ENCODE results near the gene IL9R.
"Not testable (repeated sequence)": the region's sequence is repeated elsewhere in the genome, so short reads cannot be mapped to it uniquely, and the experiment has no call there.

IL9R gene

GRCh38 chrX:155997436-155997835 lies at the start of gene IL9R:
TSS of gene IL9R (plus strand) at chrX:155997696. CDS start at chrX:155997760, 64 bp downstream.
- no peak for DNase-seq (ENCODE audit: low spot score)

GRCh38 chrX:155949098-155949497 lies 48.4 kb upstream of the IL9R start:
- DNase-seq (ENCODE audit: low spot score): no peak

GRCh38 chrX:155951237-155951789 lies 46.2 kb upstream of the IL9R start:
- DNase-seq (ENCODE audit: low spot score): no peak

GRCh38 chrX:155953055-155953454 lies 44.4 kb upstream of the IL9R start:
- DNase-seq (ENCODE audit: low spot score): no peak

- no peak for DNase-seq (ENCODE audit: low spot score)
These were observed 42.7 kb upstream of the IL9R start for GRCh38 chrX:155954793-155955192.

GRCh38 chrX:155956099-155956498 lies 41.4 kb upstream of the IL9R start:
- no peak for DNase-seq (ENCODE audit: low spot score)

GRCh38 chrX:155956649-155957048 lies 40.8 kb upstream of the IL9R start:
- no peak for DNase-seq (ENCODE audit: low spot score)

GRCh38 chrX:155957843-155958242 lies 39.7 kb upstream of the IL9R start:
- no peak for DNase-seq (ENCODE audit: low spot score)

GRCh38 chrX:155959018-155959587 lies 38.4 kb upstream of the IL9R start:
- no peak for DNase-seq (ENCODE audit: low spot score)

GRCh38 chrX:155962906-155963305 lies 34.6 kb upstream of the IL9R start:
- DNase-seq (ENCODE audit: low spot score): no peak

- DNase-seq (ENCODE audit: low spot score): no peak
These were observed 30.6 kb upstream of the IL9R start for GRCh38 chrX:155966876-155967275.

GRCh38 chrX:155967653-155968325 lies 29.7 kb upstream of the IL9R start:
- no peak for DNase-seq (ENCODE audit: low spot score)

- no peak for DNase-seq (ENCODE audit: low spot score)
These were observed 29.2 kb upstream of the IL9R start for GRCh38 chrX:155968326-155968661.

GRCh38 chrX:155968791-155969190 lies 28.7 kb upstream of the IL9R start:
- DNase-seq (ENCODE audit: low spot score): no peak

- DNase-seq (ENCODE audit: low spot score): not testable (repeated sequence)
These were observed 25.8 kb upstream of the IL9R start for GRCh38 chrX:155971658-155972057.

GRCh38 chrX:155972241-155972640 lies 25.3 kb upstream of the IL9R start:
- not testable (repeated sequence) for DNase-seq (ENCODE audit: low spot score)

GRCh38 chrX:155983326-155983725 lies 14.2 kb upstream of the IL9R start:
- no peak for DNase-seq (ENCODE audit: low spot score)

- no peak for DNase-seq (ENCODE audit: low spot score)
These were observed 12.3 kb upstream of the IL9R start for GRCh38 chrX:155985208-155985607.

GRCh38 chrX:155986995-155987394 lies 10.5 kb upstream of the IL9R start:
- DNase-seq (ENCODE audit: low spot score): not testable (repeated sequence)

- no peak for DNase-seq (ENCODE audit: low spot score)
These were observed 8.6 kb upstream of the IL9R start for GRCh38 chrX:155988859-155989258.

- DNase-seq (ENCODE audit: low spot score): no peak
These were observed 4.1 kb upstream of the IL9R start for GRCh38 chrX:155993421-155993820.

- DNase-seq (ENCODE audit: low spot score): no peak
These were observed 2.1 kb upstream of the IL9R start for GRCh38 chrX:155995321-155995875.

- no peak for DNase-seq (ENCODE audit: low spot score)
These were observed 620 bp downstream of the IL9R start for GRCh38 chrX:155998116-155998515.
